WERI-Rb-1 (cell line): ENCODE data around the gene ZNF503.

ENCODE experiments used
- DNase-seq: peaks from one replicate; pipeline ENCODE4 v3.0.0-alpha.2; 2020
- H3K27ac ChIP-seq: fragments of 250-450 bp; sonication (Bioruptor Pico); 2 replicates; pipeline ENCODE4 v1.5.1; 2020; ENCODE audit warnings: mild to moderate bottlenecking, moderate library complexity
- H3K27me3 ChIP-seq: fragments of 250-450 bp; sonication (Bioruptor Pico); 2 replicates; pipeline ENCODE4 v1.5.1; 2021; ENCODE audit warnings: mild to moderate bottlenecking, low read depth, moderate library complexity; ENCODE audit not compliant: insufficient read depth, severe bottlenecking
- H3K36me3 ChIP-seq: fragments of 250-450 bp; sonication (Bioruptor Pico); 2 replicates; pipeline ENCODE4 v1.5.1; 2020; ENCODE audit warnings: mild to moderate bottlenecking, moderate library complexity
- H3K4me3 ChIP-seq: 2 replicates; pipeline ENCODE4 v1.5.1; 2011; ENCODE audit warnings: low read depth, mild to moderate bottlenecking, control low read depth, low read length
- H3K9me3 ChIP-seq: fragments of 250-450 bp; sonication (Bioruptor Pico); 2 replicates; pipeline ENCODE4 v1.5.1; 2021; ENCODE audit warnings: mild to moderate bottlenecking, moderate library complexity; ENCODE audit not compliant: severe bottlenecking
- CTCF ChIP-seq: IDR thresholded peaks from 2 replicates; pipeline ENCODE4 v1.5.1; 2011; ENCODE audit warnings: low read depth, mild to moderate bottlenecking, control low read depth, inconsistent platforms, low read length

ZNF503 gene

GRCh38 chr10:75355706-75356105 lies 45.9 kb downstream of the ZNF503 start:
- no peak for TF ChIP-seq CTCF
- peaks cover 2% of the 10 kb centered on the region for H3K9me3 ChIP-seq
- H3K27me3 ChIP-seq: no peaks in the 10 kb centered on the region
- no peaks in the 10 kb centered on the region for H3K36me3 ChIP-seq
- no peak overlapping the region for H3K4me3 ChIP-seq
- no peak overlapping the region for H3K27ac ChIP-seq
- DNase-seq: no peak

- no peak for TF ChIP-seq CTCF
- no peaks in the 10 kb centered on the region for H3K27me3 ChIP-seq
- H3K27ac ChIP-seq: no peak overlapping the region
Observed at GRCh38 chr10:75353183-75353582, 48.4 kb downstream of the ZNF503 start.

GRCh38 chr10:75352650-75353049 lies 48.9 kb downstream of the ZNF503 start:
- H3K27me3 ChIP-seq: no peaks in the 10 kb centered on the region
- no peak for DNase-seq
- no peaks in the 10 kb centered on the region for H3K36me3 ChIP-seq
- peaks cover 2% of the 10 kb centered on the region for H3K9me3 ChIP-seq
- no peak overlapping the region for H3K4me3 ChIP-seq
- TF ChIP-seq CTCF: no peak
- no peak overlapping the region for H3K27ac ChIP-seq

More at GRCh38 chr10:75353183-75353582, 48.4 kb downstream of the ZNF503 start:
- Histone ChIP-seq H3K4me3 (no peak overlapping the region), H3K36me3 (no peaks in the 10 kb centered on the region), H3K9me3 (peaks cover 2% of the 10 kb centered on the region)
- DNase-seq: no peak

- Histone ChIP-seq H3K27me3 (no peaks in the 10 kb centered on the region), H3K9me3 (peaks cover 2% of the 10 kb centered on the region), H3K36me3 (no peaks in the 10 kb centered on the region), H3K4me3 (no peak overlapping the region), H3K27ac (no peak overlapping the region)
- no peak for DNase-seq
- TF ChIP-seq CTCF: no peak
Observed at GRCh38 chr10:75351637-75352036, 49.9 kb downstream of the ZNF503 start.

GRCh38 chr10:75350791-75351190 lies 50.8 kb downstream of the ZNF503 start:
- Histone ChIP-seq H3K9me3 (peaks cover 2% of the 10 kb centered on the region), H3K27ac (peak overlapping the region; percentile 31), H3K27me3 (no peaks in the 10 kb centered on the region), H3K4me3 (no peak overlapping the region), H3K36me3 (no peaks in the 10 kb centered on the region)
- TF ChIP-seq CTCF: no peak
- DNase-seq: no peak
